Activated naive CD4-positive, alpha-beta T cell (primary cell): ENCODE measurements around the gene FBN2.

Experiments
- DNase-seq, 4 experiments: peaks; one replicate each; lab custom pipeline; 2025; lab: John Stamatoyannopoulos, UW

The FBN2 gene

DNA sequence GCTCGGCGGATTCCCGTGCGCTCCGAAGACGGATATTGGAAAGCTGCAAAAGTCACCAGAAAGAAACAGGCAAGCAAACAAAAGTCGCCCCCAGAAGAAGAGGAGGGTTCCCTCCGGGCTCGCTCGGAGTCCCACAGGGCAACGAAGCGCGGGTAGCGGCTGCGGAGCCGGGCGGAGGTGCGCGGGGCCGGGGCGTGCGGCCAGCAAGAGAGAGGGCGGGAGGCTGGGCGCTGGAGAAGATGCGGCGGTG lies at the start of gene FBN2:
Gene FBN2 (minus strand): TSS at position 246 of the 250 bp plus-strand sequence. CDS start 642 bp downstream, outside the sequence.
- DNase-seq, result no peak

DNA sequence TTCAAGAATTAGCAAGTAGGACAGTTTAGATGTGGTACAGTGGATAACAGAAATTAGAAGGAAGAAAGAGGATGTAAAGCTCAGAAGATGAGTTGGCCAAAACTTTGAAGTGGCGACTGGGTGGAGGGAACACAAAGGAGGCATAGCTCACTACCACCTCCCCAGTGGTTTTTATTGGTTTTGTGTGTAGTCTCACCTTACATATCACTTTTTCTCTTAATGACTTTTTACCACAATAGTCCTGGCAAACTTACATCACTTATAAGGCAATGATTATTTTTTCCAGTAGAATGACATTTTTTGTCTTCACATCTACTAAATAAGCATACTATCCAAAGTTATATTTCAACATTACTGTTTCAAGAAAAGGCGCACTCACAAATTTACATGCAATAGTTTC lies 49.2 kb upstream of the FBN2 start:
- no peak for DNase-seq

DNA sequence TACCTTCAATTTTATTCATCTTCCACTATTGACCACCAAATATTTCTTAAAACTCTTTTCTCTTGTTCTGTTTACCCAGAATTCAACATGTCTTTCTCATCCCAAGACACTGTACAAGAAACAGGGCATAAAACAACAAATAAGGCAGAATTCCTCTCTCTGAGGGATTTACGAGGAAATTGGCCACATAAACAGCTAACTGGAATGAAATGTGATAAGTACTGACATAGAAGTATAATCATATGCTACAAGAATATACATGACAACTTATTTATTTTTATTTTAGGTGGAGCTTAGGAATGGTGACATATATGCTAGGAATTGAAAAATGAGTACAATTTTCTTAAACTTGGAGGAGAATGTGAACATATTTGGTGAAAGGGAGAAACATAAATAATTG lies 48.8 kb upstream of the FBN2 start:
- DNase-seq, result no peak

DNA sequence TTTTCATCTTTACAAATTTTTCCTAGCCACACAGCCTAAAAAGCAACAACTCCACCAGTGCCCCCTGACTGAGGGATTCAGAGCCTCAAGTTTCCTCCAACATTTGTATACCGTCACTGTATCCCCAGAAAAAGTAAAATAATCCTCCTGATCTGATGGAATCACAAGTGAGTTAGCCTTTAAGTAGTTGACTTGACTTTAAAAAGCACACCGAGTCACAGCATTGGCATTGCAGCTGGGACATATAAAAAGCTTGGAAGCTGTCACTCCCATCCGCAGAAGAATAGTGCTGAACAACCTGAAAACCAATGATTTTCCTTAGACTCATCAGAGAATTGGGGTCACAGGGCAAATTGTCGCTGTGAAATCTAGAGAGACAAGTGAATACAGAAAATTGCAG lies 41.6 kb upstream of the FBN2 start:
- no peak for DNase-seq

DNA sequence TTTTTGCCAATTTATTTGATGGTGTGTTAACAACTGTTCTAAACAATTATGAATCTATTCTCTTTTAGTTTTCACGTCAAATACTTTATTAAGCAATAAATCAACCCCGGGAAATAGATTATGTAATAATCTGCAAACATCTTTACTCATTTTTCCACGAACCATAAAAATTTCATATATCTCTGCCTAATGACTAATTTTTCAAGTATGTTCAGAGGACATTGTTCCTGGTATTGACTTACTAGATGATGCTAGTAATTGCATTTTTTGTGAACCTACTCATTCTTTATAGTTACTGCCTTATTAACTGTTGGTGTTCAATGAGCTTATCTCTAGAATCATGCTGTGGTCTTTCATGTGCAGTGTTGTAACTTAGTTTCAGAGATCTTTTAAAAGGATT lies 41.0 kb upstream of the FBN2 start:
- no peak for DNase-seq

DNA sequence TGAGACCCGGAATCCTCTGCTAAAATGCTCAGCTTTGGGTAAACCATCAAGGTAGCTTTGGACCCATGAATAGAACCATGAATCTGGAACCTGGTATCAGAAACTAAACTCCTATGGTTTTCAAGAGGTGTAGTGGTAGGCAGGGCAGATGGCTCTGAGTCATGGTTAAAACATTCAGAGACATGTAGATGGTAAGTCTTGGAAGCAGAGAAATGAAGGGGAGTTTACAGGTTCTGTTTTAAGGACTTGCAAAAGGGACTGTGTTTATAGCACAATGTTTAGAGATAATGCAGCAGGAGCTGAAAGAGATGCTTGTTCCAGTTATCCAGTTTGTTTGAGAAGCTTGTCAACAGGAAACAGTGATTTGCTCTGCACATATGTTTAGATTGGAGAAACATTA lies 36.0 kb upstream of the FBN2 start:
- no peak for DNase-seq

DNA sequence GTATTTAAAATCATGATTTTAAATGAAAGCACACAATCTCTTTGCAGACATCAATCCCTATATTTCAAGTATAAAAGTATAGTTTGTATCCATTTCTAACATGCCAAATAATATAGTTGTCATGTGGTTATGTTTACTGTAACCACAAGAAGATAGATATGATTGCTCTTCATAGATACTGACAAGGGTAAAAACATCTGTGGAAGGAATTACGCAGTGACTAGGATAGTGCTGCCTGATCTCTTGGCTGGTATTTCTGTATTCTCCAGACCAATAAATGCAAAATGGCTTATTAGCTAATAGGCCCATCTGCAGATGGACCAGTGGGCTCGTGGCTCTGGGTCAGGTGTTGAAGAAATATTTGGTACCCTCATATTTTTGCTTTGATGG lies 34.9 kb upstream of the FBN2 start:
- DNase-seq, result no peak

DNA sequence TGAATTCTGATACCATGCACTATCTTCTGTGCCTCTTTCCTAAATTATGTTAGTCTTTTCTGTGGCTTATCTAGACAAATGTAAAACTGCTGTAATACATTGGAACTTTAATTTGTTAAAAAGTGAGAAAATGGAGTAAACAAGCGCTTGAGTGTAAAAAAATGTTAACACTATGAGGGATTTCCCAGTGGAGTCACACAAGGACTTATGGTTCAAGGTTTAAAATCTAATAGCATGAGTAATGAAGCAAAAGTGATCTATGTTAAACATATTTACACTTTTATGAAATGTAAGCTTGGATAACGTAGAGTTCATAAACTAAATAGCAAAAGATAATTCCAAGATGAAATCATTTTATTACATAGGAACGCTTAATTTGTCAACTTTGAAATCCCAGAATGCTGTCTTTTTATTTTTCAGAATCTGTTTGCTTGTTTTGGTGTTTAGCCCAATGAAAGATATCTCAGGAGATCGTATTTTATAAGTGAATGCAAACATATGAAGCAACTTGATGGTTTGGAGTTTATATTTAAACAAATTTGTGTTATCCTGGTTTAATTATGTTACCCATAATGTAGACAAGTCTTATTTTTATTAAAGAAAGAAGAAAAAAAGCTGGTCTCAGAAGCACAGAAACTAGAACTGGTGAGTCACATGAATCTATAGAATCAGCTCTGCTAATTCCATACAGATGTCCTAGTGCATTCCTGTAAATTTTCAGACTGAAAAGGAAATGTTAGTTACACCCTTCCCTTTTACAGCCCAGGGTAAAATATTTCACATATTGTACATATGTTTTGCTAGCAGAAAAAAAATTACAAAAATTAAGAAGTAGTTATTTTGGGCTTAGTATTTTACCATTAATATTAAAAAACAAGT lies 34.2 kb upstream of the FBN2 start:
- DNase-seq, result no peak

DNA sequence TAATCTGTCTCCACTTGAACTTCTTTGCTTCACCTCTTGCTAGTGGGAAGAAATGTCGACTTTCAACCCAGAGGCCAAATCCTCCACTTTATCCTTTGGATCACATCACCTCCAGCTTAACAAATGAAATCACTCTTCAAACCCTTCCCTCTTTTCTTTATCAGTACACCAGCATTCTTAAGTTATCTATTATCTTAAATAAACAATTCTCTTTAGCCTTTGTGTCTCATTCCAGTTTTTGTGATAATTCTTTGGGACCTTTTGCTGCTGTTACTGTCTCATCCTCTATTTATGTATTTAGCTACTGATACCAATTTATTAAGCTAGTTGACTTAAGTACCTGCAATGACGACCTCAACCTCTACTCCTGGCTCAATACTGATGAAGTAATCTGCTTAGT lies 28.1 kb upstream of the FBN2 start:
- DNase-seq, result no peak

DNA sequence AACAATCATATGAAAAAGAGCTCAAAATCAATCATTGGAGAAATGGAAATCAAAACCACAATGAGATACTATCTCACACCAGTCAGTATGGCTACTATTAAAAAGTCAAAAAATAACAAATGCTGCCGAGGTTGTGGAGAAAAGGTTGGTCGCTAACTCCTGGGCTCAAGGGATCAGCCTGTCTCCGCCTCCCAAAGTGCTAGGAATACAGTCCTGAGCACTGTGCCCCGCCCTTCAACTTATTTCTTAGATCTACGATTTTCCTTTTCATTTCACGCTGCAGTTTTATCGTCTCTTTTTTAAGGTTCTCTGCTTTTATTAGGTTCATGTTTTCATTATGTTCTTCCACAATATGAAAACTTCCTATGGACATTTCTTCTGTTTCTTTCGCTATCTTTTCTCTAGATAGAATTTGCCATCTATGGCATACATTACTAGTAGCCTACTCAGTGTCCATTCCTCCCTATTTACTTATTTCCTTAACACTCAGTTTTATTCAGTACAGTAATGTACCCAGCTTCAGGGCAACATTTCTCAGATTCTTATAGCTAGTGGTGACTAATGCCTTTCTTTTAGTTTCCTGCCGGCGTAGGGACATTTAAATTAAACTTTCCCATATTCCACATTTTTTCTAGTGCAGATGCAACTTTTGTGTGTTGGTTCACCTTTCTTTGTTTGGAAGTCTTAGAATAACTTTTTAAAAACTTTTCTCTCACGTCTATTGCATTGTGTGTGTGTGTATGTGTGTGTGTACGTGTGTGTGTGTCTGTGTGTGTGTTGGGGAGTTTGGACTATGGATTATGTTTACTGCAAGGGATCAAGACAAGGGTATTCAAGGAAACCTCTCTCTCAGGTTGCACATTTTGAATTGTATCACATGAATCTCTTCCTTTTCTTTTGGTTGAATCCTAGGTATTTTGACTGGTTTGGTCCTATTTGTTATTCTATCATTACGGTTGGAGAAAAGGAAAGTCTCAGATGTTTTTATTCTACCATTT lies 21.6 kb upstream of the FBN2 start:
- DNase-seq, result no peak

DNA sequence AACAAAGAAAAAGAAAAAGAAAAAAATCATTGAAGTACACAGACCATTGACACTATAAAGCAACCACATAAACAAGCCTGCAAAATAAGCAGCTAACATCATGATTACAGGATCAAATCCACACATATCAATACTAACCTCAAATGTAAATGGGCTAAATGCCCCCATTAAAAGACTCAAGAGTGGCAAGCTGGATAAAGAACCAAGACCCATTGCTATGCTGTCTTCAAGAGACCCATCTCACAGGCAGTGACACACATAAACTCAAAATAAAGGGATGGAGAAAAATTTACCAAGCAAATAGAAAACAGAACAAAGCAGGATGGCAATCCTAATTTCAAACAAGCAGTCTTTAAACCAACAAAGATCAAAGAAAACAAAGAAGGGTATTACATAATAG lies 15.7 kb upstream of the FBN2 start:
- no peak for DNase-seq

DNA sequence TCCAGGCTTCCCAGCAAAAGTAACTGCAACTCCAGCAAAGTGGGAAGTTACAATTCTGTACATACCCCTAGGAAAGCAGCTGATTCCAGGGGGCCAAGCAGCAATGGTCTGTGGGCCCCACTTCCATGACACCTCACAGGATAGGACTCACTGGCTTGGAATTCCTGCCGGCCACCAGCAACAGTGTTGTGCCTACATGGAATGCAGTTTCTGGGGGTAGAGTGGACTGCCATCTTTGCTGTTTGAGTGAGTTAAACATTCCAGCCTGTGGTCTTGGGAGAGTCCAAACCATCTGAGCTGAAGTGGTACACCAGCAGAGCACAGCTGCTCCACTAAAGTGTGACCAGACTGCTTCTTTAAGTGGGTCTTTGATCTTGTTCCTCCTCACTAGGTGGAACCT lies 13.4 kb upstream of the FBN2 start:
- DNase-seq, result no peak

DNA sequence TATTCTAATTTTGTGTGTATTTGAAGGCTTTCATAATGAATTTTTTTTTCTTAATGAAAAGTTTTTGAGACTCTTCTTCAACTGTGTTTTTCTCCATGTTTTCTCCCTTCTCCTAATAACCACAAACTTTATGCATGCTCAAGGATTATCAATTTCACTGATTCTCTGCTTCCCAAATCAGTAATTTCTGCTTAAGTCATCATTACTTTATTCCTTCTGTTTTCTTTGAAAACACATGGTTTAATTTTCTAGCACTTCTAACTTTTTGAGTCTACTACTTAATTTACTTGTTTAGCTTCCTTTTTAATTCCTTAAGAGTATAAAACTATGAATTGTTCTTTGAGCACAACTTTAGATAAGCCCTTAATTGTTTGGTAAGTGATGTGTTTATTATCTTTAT lies 11.5 kb upstream of the FBN2 start:
- no peak for DNase-seq

DNA sequence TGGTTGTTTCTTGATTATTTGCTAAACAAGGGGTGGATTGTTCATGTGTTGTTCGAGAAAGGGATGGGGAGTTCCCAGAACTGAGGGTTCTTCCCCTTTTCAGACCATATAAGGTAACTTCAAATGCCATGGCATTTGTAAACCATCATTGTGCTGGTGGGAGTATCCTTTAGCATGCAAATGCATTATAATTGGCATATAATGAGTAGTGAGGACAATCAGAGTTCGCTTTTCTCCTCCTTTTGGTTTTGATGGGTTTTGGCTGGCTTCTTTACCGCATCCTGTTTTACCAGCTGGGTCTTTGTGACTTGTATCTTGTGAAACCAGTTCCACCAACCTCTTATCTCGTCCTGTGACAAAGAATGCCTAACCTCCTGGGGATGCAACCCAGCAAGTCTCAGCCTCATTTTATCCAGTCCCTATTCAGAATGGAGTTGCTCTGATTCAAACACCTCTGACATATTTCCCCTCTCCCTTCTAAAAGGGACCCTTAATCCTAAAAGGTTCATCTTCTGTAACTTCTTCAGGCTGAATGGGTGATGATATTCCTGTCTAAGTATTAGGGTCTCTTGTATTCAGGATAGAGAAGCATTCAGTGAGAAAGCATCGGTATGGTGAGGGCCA lies 8.7 kb upstream of the FBN2 start:
- DNase-seq, result no peak

DNA sequence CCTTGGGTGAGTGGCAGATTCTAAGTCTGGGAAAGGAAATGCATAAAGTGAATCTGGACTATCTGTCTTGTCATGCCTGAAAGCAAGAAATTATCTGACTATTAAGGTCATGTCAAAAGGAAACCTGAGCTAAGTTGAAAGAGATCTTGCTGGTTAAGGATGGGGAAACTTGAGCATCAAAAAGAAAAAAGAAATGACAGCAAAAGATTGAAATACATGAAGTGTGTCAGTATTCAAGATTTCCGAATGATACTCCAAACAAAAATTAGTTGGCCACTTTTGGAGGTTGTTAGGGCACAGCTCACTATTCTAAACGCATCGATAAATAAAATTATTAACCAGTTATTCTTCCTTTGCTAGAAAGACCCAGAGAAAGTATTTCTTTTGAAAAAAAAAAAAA lies 3.3 kb upstream of the FBN2 start:
- no peak for DNase-seq

DNA sequence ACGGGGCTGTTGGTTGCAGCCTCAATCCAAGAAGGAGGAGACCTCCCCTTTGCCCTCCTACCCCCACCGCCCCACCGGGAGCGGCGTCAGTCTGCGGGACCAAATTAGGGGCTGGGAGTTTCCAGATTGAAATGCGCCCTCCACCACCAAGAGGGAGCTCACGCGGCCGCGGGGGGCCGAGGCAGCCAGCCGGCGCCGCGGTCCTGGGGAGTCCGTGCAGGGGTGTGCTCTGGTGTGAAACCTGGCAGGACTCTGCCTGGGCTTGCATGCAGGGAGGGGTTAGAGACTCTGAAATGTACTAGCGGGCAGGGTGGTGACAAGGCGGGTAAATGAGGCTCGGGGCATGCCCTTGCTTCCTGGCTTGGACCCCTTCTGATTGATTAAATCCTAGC lies 989 bp upstream of the FBN2 start:
- DNase-seq, result no peak

DNA sequence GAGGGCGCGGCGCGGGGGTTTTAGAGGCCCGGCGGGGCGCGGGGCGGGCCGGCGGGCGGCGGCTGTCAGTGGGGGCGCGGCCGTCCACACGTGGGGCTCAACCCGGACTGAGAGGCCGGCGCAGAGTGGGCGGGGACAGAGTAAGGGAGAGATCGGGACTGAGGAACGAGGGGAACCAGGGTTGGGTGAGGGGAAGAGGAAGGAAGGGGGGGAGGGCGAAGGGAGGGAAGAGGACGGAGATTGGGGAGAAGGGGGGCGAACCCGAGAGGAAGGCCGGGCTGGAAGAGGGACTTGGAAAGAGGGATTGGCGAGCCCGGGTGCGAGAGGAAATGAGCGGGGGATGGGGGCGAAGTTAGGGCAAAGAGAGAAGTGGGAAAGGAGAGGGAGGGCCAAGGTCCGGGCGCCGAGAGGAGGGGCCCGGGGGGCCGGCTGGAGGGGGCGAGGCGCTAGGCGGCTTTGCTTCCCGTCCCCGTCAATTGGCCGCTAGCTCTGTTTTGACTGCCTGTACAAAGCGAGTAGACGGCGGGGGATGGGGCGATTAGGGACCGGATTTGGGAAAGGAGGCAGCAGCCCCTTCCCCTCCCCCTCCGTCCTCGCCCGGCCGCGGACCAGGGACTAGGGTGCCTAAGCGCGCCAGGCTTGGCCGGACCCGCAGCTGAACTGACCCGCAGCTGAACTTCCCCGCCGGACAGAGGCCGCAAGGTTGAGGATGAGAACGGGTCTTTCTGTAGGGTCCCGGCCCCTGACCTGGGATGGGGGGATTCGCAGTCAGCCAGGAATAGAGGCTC lies 399 bp upstream of the FBN2 start:
- no peak for DNase-seq

DNA sequence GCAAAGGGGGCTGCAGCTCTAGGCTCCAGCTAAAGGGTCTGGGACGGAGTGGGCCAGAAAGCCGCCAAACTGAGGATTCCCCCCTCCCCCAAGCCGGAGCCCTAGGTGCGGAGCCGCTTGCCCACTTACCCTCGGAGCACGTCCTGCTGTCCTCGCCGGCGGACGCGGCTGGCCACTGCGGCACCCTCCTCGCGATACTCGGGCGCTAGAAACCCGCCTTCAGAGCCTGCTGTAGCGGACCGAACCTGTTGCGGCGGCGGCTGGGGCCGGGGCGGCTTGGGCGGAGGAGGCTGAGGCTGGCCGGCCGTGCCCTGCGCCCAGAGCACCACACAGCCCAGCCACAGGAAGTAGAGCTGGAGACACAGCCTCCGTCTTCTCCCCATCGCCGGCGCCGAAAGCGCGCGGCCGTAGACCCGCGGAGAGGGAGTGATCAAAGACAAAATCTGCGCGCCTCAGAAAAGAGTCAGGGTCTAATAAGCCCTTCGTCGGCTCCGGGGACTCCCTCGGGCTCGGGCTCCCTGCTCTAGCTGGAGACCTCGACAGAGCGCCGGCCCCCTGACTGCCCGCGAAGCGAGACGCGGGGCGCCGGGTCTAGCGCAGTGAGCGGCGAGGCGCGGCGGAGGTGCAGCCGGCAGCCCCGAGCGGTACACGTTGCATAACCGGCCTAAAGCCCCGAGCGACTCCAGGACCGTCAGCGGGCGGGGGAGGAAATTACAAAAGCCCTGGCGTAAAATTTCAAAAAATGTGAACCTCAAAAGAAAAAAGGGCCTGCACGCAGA lies 635 bp downstream of the FBN2 start:
- no peak for DNase-seq

DNA sequence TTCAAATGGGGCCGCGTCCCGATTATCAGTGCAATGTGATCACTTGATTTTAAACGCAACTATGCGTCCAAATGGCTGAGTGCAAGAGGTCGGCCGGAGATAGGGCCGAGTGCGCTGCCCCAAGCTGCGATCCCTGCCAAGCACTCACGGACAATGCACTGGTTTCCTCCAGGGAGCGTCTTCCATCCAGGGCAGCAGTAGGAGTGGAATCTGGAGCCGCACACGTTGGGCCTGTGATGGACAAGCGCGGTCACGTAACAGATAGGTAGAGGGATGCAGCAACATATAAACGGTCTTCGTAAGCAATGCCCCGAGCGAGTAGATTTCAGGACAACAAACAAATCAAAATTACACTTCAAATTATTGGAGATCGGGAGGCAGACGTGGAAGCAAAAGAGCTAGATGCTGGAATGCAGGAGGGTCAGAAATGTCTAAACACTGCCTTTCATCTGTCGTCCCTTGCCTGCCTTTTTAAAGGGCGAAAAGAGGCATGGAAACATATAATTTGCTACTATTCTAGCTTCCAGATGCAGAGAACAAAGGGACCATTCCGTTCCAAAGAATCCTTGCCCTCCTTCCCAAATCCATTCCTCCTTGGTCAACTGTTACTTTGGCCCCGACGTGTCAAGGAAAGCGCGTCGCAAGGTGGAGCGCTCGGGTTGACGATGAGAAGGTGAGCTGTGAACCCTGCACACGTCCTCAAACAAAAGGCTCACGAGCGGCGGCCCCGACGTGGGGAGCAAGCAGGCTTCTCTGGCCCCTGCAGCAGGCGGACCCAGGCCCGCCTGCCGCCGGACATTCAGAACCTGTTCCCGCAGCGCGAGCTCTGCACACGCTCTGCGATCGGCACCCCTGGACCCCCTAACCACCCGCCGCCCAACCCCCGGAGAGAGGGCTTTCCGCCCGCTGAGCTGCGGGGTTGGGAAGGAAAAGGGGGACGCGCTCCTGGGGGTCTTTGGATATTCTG lies 1.5 kb downstream of the FBN2 start:
- DNase-seq, result no peak

DNA sequence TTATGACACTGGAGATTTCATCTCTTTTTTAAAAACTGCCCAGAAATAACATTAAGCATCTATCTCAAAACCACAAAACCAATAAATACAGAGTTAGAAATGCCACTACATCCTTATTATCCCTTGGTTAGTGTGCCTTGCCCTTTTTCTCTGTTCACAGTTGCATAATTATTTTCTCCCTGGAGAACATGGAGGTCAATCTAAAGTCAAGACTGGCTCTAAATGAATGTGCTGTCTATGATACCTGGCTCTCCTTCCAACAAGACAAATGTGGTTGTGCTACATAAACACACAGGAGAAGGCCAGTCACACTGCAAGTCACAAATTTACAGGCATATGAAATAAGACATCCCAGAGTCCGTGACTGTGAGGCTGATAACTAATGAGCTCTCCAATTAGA lies 2.8 kb downstream of the FBN2 start:
- DNase-seq, result no peak
